ENCODE results near the gene BTBD1.
A peak's percentile ranks its signal among the peaks of the same experiment; 100 is the strongest.
"Not testable (repeated sequence)": the region's sequence is repeated elsewhere in the genome, so short reads cannot be mapped to it uniquely, and the experiment has no call there.

BTBD1 gene

GRCh38 chr15:83081256-83082014, 14.4 kb upstream of the BTBD1 start:
- no peak overlapping the region for H3K4me3 ChIP-seq (ENCODE audit: low read depth, low read length)
- no peak for TF ChIP-seq CTCF (IDR thresholded peaks at IDR 0.05; ENCODE audit: low read depth, low read length)

GRCh38 chr15:83078712-83079111, 11.7 kb upstream of the BTBD1 start:
- no peak overlapping the region for H3K4me3 ChIP-seq (ENCODE audit: low read depth, low read length)
- no peak for TF ChIP-seq CTCF (IDR thresholded peaks at IDR 0.05; ENCODE audit: low read depth, low read length)

- H3K4me3 ChIP-seq (ENCODE audit: low read depth, low read length): no peak overlapping the region
- TF ChIP-seq CTCF (IDR thresholded peaks at IDR 0.05; ENCODE audit: low read depth, low read length): no peak
Observed at GRCh38 chr15:83077491-83078230, 10.6 kb upstream of the BTBD1 start.

GRCh38 chr15:83069211-83069642, 2.2 kb upstream of the BTBD1 start:
- not testable (repeated sequence) for H3K4me3 ChIP-seq (ENCODE audit: low read depth, low read length)

- H3K4me3 ChIP-seq (ENCODE audit: low read depth, low read length): no peak overlapping the region
- TF ChIP-seq CTCF (IDR thresholded peaks at IDR 0.05; ENCODE audit: low read depth, low read length): no peak
Observed at GRCh38 chr15:83068054-83068453, 1.0 kb upstream of the BTBD1 start.

- no peak for TF ChIP-seq CTCF (IDR thresholded peaks at IDR 0.05; ENCODE audit: low read depth, low read length)
- peak overlapping the region; percentile 82 for H3K4me3 ChIP-seq (ENCODE audit: low read depth, low read length)
Observed at GRCh38 chr15:83067638-83067962, 548 bp upstream of the BTBD1 start.

GRCh38 chr15:83066034-83066733, 868 bp downstream of the BTBD1 start:
- H3K4me3 ChIP-seq (ENCODE audit: low read depth, low read length): peak overlapping the region; percentile 82
- TF ChIP-seq CTCF (IDR thresholded peaks at IDR 0.05; ENCODE audit: low read depth, low read length): no peak
